T-helper 1 cell treated with Interleukin-12 subunit alpha and Interleukin-12 subunit beta and Interleukin-4 antibody, amounts not matched to agents 30 ng/mL and 1 ng/mL, for 36 hours (primary cell): ENCODE results near the gene ANKRD22. TPM values are rescaled to one million over a fixed set of nuclear protein-coding genes. Genes with fewer than 3 reads are reported as not detected.

Experiments
- intact Hi-C: fragments of 100-400 bp; cut with micrococcal nuclease; formaldehyde crosslinking; loops from one replicate; pipeline ENCODE4 v1.15.1; 2024
- total RNA-seq: library from RNA; stranded (reverse); gene quantifications from 2 replicates; pipeline ENCODE4 v1.2.3, GENCODE V29; 2022

ANKRD22 gene
- total RNA-seq, result 0.42 TPM in 1 of 2 replicates, not detected in the other

DNA sequence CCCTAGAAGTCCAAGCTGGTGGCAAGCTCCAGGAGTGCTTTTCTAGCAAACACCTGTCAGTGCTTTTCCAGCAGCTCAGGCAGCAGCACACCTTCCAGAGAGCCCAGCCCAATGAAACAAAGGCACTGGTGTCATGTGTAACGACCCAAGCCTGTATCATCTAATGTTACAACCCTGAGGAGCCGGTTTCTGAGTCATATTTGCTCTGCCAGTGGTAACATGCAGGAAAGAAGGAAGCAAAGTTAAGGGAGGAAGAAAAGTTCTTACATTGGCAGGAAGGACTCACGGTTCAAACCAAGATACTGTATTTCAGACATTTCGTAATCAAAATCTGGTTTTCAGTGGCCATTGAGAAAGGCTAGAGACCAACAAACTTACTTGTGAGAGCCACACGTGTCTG is at the start of gene ANKRD22:
TSS of gene ANKRD22 (minus strand) at position 139 of the 400 bp plus-strand sequence. CDS start 237 bp downstream, outside the sequence.
- intact Hi-C loops, result loop anchor here (2.0 kb wide), 1 partner anchor 19 kb away; no protein-coding TSS in a partner anchor

GRCh38 chr10:88899886-88900285 is 48.2 kb upstream of the ANKRD22 start:
- intact Hi-C loops, result no loop called here

DNA sequence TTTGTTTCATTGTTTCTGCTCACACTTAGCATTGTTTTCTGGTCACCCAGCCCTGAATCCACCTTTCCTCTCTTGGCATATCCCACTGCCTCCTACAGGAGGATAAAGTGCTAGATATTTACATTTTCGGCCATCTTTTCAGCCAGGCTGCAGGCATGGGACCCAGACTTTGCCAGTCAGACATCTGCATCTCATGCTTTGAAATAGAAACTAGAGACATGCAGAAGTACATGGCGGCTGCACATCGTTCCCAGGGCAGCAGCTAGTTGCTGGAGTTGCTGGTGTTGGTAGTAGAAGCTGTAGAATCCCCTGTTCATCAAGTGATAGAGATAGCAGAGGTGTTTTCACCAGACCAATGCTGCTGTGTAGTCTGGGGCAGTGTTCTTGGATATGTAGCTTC is 47.1 kb upstream of the ANKRD22 start:
- intact Hi-C loops, result no loop called here

DNA sequence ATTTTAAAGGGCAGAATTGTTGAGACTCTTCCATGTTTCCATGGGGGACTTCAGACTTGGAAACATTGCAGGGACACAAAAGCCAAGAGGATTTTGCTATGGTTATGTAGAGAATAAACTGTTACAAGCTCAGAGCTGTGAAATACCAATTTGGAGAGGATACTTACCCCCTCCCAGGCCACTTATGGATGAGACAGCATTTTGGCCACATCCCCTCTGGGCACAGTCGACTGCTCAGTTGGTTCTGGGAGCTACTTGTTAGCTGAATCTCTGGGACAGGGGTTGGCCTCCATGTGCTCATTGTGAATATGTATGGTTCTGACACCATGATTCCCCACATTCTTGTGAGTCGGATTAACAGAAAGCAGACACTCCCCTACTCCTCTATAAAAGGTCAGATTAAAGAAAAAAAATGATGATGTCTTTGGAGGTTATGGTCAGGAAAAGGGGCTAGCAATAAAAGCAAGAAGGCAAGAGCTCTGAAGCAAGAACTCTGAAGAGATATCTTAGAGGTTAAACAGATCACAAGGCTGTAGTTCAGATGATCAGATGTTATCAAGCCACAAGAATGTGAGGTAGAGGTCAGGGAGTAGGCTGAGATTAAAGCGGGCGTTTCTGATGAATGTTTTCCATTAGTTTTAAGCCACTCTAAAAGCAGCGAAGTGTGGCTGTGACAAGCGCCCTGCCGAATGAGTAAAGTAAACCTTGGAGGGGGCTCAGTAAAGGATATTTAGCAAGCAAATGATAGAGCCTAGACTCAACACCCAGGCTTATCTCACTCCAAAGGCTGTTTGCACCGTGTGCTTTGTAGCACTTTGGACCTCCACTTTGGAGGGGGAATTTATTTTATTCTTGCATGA is 45.6 kb upstream of the ANKRD22 start:
- intact Hi-C loops, result loop anchor here (1.0 kb wide), 1 partner anchor 8 kb away; no protein-coding TSS in a partner anchor

GRCh38 chr10:88896372-88896993 is 44.8 kb upstream of the ANKRD22 start:
- intact Hi-C loops, result no loop called here

DNA sequence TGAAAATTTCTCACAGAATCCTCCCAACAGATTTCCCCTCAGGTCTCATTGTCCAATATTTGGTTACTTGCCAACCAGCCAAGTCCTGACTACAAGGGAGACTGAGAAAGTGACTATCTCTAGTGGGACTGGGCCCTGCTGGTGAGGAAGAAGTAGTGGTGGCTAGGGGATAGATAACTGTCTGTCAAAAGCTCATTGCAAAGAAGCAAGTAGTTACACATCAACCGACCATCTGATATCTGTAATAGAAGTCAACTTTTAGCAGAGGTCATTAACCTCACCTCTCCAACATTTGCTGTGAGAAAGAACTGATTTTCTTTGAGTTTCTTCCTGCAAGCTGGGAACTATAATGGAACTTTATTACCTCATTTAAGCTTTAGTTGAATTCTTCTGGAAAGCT is 43.6 kb upstream of the ANKRD22 start:
- intact Hi-C loops, result no loop called here

DNA sequence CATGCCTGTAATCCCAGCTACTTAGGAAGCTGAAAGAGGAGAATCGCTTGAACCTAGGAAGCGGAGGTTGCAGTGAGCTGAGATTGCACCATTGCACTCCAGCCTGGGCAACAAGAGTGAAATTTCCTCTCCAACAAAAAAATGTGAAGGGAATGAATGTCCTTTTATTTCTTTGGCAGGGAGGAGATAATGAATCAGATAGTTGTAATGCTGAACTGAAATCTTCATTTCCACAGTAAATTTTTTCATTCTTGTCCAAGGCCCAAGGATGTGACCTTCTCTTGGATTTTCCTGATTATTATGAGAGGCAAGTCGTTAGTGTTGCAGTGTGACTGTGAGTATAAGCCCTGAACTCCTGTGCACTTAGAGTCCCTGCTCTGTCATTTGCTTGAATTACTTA is 42.0 kb upstream of the ANKRD22 start:
- intact Hi-C loops, result no loop called here

DNA sequence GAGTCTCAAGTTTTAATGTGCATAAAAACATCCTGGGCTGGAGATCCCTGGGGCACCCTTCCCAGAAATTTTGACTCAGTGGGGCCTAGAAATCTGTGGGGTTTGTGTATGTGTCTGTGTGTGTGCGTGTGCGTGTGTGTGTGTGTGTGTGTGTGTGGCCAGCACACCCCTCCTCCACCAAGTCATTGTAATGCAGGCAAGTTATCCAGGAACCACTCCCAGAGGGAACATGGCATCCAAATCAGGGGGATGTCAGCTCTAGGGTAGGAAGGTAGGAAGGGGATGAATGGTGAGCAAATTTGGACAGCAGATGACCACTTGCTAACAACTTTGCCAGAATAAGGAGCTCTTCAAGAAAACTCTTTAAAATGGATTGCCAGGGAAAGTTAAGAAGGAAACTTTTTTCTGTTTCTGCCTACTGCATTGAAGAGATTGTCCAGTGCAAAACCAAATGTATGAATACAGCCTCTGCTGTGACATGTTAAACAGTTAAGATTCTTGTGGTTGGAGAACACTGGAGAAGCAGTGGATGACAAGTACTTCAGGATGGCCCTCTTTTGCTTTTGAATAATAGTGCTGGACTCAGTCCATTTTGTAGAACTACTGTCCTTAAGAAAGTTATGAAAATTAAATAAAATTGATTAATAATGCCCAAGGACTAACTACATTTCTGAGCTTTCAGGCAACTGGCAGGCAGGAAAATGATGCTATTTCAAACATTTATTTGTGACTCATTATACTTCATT is 40.8 kb upstream of the ANKRD22 start:
- intact Hi-C loops, result no loop called here

DNA sequence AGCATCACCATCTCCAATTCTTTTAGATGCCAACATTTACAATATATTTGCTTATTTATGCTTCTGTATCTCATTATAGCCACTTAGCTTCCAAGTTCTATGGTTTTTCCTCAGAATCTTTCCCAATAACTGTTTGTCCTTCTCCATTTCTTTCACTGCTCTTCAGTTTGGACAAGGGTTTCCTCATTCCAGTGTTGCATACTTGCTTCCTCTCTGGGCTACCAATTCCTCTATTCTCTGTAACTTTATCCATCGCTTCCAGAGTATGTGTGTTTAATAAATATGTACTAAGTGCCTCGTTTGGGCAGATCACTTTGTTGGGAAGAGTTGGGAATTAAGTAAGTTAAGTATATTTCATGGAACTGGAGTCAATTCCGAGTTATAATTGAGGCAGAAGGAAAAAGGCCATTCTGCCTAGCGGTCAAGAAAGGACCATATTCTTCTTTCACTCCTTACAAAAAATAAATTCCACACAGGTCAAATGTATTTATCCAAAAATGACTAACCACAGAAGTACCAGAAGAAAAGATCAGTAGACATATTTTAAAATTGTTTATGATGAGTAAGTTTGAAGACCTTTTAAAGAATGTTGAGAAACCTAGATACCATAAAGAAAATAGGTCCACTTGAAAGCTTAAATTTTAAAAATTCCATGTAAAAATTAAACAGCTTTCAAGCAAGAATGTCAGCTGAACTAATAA is 39.2 kb upstream of the ANKRD22 start:
- intact Hi-C loops, result no loop called here

GRCh38 chr10:88889559-88890337 is 38.1 kb upstream of the ANKRD22 start:
- intact Hi-C loops, result loop anchor here (1.0 to 10.0 kb wide), 2 partner anchors 8 to 755 kb away; partner anchors contain the start of gene PANK1

DNA sequence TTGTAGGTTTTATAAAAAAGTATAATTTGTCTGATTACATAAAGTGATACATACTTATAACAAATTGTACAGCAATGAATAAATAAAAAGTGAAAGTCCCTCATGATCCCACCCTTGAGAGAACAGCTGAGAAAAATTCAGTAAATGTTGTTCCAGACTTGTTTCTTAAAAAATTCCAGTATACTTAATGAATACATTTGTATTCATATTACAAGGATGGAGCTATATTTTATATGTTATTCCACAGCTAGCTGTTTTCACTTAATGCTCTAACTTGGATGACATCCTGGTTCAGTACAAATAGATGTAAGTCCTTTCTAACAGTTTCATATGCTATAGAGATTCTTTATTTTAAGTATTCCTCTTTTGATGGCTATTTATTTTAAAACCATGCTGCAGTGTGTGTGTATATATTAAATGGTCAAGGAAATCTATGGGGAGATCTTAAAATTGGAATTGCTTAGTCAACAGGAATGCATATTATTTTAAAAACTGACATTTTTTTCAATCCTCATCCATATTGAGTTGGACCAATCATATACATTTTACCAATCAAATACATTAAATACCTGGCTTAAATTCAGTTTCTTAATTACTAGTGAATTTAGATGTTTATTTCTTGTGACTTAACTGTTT is 37.3 kb upstream of the ANKRD22 start:
- intact Hi-C loops, result loop anchor here (1.0 to 10.0 kb wide), 2 partner anchors 8 to 756 kb away; partner anchors contain the start of gene PANK1

DNA sequence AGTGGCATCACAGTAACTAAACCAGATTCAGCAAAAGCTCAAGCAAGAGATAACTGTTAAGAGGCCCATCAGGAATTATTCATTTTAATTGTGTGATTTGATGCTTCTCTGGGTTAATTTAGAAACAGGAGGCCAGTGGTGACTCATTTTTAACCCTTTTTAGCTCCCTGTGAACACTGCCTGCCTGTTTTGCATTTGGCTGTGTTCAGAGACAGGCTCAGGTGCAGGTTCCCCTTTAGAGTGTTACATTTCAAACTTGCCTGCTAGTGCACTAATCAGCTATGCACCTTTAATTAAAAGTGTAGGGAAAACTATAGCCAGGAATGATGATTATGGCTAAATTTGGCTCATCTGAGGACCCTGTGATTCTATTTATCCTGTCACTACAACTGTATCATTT is 34.9 kb upstream of the ANKRD22 start:
- intact Hi-C loops, result loop anchor here (10.0 kb wide), 1 partner anchor 758 kb away; the partner anchor contains the start of gene PANK1

DNA sequence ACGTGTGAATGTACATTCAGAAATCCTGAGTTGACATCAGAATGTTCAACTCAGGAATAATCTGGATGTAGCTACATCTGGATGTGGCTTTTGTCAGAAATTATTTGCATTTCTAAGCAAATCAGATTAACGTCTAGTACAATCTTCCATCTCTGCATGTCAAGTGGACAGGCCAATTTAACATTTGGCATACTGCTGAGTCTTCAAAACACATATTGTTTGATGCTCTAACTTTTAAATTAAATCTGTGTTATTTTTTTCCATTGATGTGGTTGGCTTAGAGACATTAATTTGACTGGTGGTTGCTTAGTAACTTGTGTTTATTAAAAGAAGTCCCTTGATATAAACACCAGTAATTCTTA is 31.8 kb upstream of the ANKRD22 start:
- intact Hi-C loops, result loop anchor here (5.0 to 10.0 kb wide), 2 partner anchors 496 to 761 kb away; partner anchors contain the start of gene PANK1

DNA sequence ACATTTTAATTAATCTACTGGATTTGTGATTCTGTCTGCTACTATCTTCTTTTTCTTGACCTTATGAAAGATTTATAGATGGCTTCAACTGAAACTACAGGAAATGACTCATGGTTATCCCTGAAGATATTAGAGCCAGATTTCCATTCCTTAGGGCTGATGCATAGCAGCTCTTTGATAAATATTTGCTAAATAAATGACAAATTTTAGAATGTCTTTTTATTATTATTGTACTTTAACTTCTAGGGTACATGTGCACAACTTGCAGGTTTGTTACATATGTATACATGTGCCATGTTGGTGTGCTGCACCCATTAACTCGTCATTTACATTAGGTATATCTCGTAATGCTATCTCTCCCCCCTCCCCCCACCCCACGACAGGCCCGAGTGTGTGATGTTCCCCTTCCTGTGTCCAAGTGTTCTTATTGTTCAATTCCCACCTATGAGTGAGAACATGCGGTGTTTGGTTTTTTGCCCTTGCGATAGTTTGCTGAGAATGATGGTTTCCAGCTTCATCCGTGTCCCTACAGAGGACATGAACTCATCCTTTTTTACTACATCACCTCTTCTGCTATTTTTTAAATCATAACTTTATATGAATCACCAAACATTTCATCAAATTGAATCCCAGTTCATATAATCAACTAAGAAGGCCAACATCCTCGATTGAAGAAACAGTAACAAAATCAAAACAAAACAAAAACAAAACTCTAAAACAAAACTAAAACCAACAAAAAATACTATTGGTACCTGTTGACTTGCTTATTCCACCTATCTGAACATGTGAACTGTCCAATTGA is 31.2 kb upstream of the ANKRD22 start:
- intact Hi-C loops, result loop anchor here (5.0 to 10.0 kb wide), 2 partner anchors 496 to 762 kb away; partner anchors contain the start of gene PANK1

- intact Hi-C loops, result loop anchor here (2.0 to 10.0 kb wide), 7 partner anchors 57 to 1019 kb away; partner anchors contain the start of genes IFIT5, KIF20B, KLLN and PANK1
Observed at GRCh38 chr10:88881922-88882645, 30.4 kb upstream of the ANKRD22 start.

GRCh38 chr10:88881320-88881719 is 29.7 kb upstream of the ANKRD22 start:
- intact Hi-C loops, result loop anchor here (2.0 to 10.0 kb wide), 7 partner anchors 57 to 1019 kb away; partner anchors contain the start of genes IFIT5, KIF20B, KLLN and PANK1

GRCh38 chr10:88880282-88881076 is 28.8 kb upstream of the ANKRD22 start:
- intact Hi-C loops, result loop anchor here (1.0 to 10.0 kb wide), 17 partner anchors 8 to 1062 kb away; partner anchors contain the start of genes ATAD1, FAS, IFIT5 and KIF20B
